Hepatocyte (in vitro differentiated cells): ENCODE results near the gene LRRC61. TPM values are rescaled to one million over a fixed set of nuclear protein-coding genes. Genes with fewer than 3 reads are reported as not detected.
"Not testable (repeated sequence)": the region's sequence is repeated elsewhere in the genome, so short reads cannot be mapped to it uniquely, and the experiment has no call there.

Source experiments
- DNase-seq: peaks from one replicate; pipeline ENCODE4 v3.0.0-alpha.2; 2016; ENCODE audit warnings: low spot score
- H2AFZ ChIP-seq: fragments of 200-600 bp; sonication (generic); 2 replicates; pipeline ENCODE4 v1.6.0; 2016; ENCODE audit warnings: antibody characterized with exemption, mild to moderate bottlenecking
- H3K27ac ChIP-seq: fragments of 200-600 bp; sonication (generic); 2 replicates; pipeline ENCODE4 v1.5.1; 2016; ENCODE audit warnings: mild to moderate bottlenecking
- H3K27me3 ChIP-seq: fragments of 200-600 bp; sonication (generic); 2 replicates; pipeline ENCODE4 v1.6.1; 2016
- H3K36me3 ChIP-seq: fragments of 200-600 bp; sonication (generic); replicated peaks from 2 replicates; pipeline ENCODE4 v1.5.1; 2016; ENCODE audit warnings: low read depth; ENCODE audit not compliant: insufficient read depth
- H3K4me1 ChIP-seq: fragments of 200-600 bp; sonication (generic); 2 replicates; pipeline ENCODE4 v1.5.1; 2016; ENCODE audit warnings: mild to moderate bottlenecking, moderate library complexity; ENCODE audit not compliant: insufficient read depth
- H3K4me2 ChIP-seq: fragments of 200-600 bp; sonication (generic); 2 replicates; pipeline ENCODE4 v1.6.0; 2016
- H3K4me3 ChIP-seq: fragments of 200-600 bp; sonication (generic); 2 replicates; pipeline ENCODE4 v1.5.1; 2016; ENCODE audit warnings: mild to moderate bottlenecking
- H3K79me2 ChIP-seq: fragments of 200-600 bp; sonication (generic); 2 replicates; pipeline ENCODE4 v1.6.0; 2017; ENCODE audit warnings: mild to moderate bottlenecking
- H3K9me2 ChIP-seq: fragments of 200-600 bp; sonication (generic); replicated peaks from 2 replicates; pipeline ENCODE4 v1.6.0; 2017; ENCODE audit warnings: mild to moderate bottlenecking; ENCODE audit not compliant: insufficient read depth
- H3K9me3 ChIP-seq: fragments of 200-600 bp; sonication (generic); 2 replicates; pipeline ENCODE4 v1.5.1; 2016; ENCODE audit warnings: low read depth, mild to moderate bottlenecking
- H4K20me1 ChIP-seq: fragments of 200-600 bp; sonication (generic); 2 replicates; pipeline ENCODE4 v1.6.0; 2016; ENCODE audit warnings: mild to moderate bottlenecking; ENCODE audit not compliant: insufficient read depth, poor library complexity, severe bottlenecking
- EZH2 ChIP-seq: fragments of 200-600 bp; sonication (generic); IDR thresholded peaks from 2 replicates; pipeline ENCODE4 v1.6.1; 2016; ENCODE audit warnings: antibody characterized with exemption, mild to moderate bottlenecking, borderline replicate concordance
- EZH2phosphoT487 ChIP-seq: fragments of 200-600 bp; sonication (generic); IDR thresholded peaks from one replicate; pipeline ENCODE4 v1.6.1; 2018; ENCODE audit warnings: antibody characterized with exemption, mild to moderate bottlenecking, low read depth, moderate library complexity; ENCODE audit not compliant: unreplicated experiment, severe bottlenecking
- WGBS: methylation state at CpG from one replicate; pipeline ENCODE4 v1.1.6; 2016; ENCODE audit warnings: low lambda C conversion rate; ENCODE audit errors: missing lambda C conversion rate; 5-methylcytosine and 5-hydroxymethylcytosine counted together
- polyA plus RNA-seq: library from polyadenylated mRNA; unstranded; fragments of >200 nt; fragmentation: Nextera tagmentation; extraction: Ambion mirVana; gene quantifications from 2 replicates; pipeline ENCODE4 v1.2.1, GENCODE V29; 2016
- total RNA-seq: library from RNA; depleted of rRNA; stranded (reverse); fragments of >200 nt; gene quantifications from 2 replicates; pipeline ENCODE4 v1.2.3, GENCODE V29; 2014
- TF ChIP-seq, protein P1 (sequence below): fragments of 200-600 bp; sonication (generic); IDR thresholded peaks from 2 replicates; pipeline ENCODE4 v1.5.1; 2016; ENCODE audit warnings: antibody characterized with exemption, mild to moderate bottlenecking; ENCODE audit not compliant: poor library complexity

The LRRC61 gene
- total and polyA plus RNA-seq, 2 experiments from 2014 or later: 23.4 to 38.7 TPM

GRCh38 chr7:150313367-150313809 lies 9.8 kb upstream of the LRRC61 start:
- no peaks in the 10 kb centered on the region for H3K27me3 ChIP-seq
- H3K4me2 ChIP-seq: no peak overlapping the region
- DNase-seq: no peak
- TF ChIP-seq EZH2phosphoT487 (no peak), EZH2 (no peak)
- TF ChIP-seq, protein P1, sequence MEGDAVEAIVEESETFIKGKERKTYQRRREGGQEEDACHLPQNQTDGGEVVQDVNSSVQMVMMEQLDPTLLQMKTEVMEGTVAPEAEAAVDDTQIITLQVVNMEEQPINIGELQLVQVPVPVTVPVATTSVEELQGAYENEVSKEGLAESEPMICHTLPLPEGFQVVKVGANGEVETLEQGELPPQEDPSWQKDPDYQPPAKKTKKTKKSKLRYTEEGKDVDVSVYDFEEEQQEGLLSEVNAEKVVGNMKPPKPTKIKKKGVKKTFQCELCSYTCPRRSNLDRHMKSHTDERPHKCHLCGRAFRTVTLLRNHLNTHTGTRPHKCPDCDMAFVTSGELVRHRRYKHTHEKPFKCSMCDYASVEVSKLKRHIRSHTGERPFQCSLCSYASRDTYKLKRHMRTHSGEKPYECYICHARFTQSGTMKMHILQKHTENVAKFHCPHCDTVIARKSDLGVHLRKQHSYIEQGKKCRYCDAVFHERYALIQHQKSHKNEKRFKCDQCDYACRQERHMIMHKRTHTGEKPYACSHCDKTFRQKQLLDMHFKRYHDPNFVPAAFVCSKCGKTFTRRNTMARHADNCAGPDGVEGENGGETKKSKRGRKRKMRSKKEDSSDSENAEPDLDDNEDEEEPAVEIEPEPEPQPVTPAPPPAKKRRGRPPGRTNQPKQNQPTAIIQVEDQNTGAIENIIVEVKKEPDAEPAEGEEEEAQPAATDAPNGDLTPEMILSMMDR: no peak
- WGBS: 60% methylated on average over 3 of the region's 3 CpGs
- no peaks in the 10 kb centered on the region for H4K20me1 ChIP-seq
- no peaks in the 10 kb centered on the region for H3K36me3 ChIP-seq
- H3K9me2 ChIP-seq: no peaks in the 10 kb centered on the region
- no peaks in the 10 kb centered on the region for H3K9me3 ChIP-seq
- H3K4me3 ChIP-seq: no peak overlapping the region
- no peaks in the 10 kb centered on the region for H3K4me1 ChIP-seq
- no peak overlapping the region for H3K27ac ChIP-seq
- no peak overlapping the region for H2AFZ ChIP-seq
- no peaks in the 10 kb centered on the region for H3K79me2 ChIP-seq

DNA sequence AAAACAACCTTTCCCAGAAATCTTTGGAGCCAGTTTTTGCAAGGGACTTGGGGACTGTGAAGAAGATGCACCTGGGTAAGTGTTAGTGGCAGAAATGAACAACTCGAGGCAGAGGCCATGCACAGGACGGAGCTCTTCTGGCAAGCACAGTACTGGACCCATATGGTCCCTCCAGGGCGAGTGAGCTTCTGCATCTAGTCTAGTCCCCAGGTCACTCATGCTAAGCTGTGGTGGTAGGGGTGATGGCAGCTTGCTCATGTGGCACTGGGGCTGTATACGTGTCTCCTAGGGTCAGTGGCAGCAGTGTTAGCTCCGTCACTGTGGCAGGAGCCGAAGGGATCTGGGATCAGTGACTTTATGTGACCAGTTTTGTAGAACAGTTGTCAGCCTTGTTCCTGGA lies 9.3 kb upstream of the LRRC61 start:
- Histone ChIP-seq H3K9me3 (no peaks in the 10 kb centered on the region), H4K20me1 (no peaks in the 10 kb centered on the region), H3K4me2 (no peak overlapping the region), H3K27me3 (no peaks in the 10 kb centered on the region), H3K27ac (no peak overlapping the region), H3K9me2 (no peaks in the 10 kb centered on the region), H3K4me1 (no peaks in the 10 kb centered on the region), H3K36me3 (no peaks in the 10 kb centered on the region), H2AFZ (no peak overlapping the region), H3K79me2 (no peaks in the 10 kb centered on the region), H3K4me3 (no peak overlapping the region)
- 94% methylated on average over 6 of the region's 6 CpGs for WGBS
- DNase-seq: no peak
- TF ChIP-seq, protein P1: no peak
- TF ChIP-seq EZH2phosphoT487 (no peak), EZH2 (no peak)

DNA sequence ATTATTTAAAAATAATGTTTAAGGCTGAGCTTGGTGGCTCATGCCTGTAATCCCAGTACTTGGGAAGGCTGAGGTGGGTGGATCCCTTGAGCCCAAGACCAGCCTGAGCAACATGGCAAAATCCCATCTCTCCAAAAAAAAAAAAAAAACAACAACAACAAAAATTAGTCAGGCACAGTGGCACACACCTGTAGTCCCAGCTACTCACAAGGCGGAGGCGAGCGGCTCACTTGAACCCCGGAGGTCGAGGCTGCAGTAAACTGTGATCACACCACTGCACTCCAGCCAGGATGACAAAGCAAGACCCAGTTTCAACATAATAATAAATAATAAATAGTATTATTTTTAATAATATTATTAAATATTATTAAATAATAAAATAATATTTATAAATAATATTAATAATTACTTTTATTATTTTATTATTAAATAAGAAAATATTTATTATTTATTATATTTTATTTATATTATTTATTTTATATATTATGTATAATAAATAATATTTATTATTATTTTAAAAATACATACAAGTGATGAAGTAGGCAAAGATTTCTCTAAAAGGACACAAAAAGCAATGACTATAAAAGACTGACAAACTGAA lies 8.4 kb upstream of the LRRC61 start:
- 88% methylated on average over 5 of the region's 5 CpGs for WGBS
- TF ChIP-seq EZH2 (no peak), EZH2phosphoT487 (no peak)
- TF ChIP-seq, protein P1: no peak
- Histone ChIP-seq H3K27me3 (no peaks in the 10 kb centered on the region), H4K20me1 (no peaks in the 10 kb centered on the region), H3K36me3 (no peaks in the 10 kb centered on the region), H2AFZ (no peak overlapping the region), H3K79me2 (no peaks in the 10 kb centered on the region), H3K9me3 (no peaks in the 10 kb centered on the region), H3K4me2 (no peak overlapping the region), H3K9me2 (no peaks in the 10 kb centered on the region), H3K4me1 (no peaks in the 10 kb centered on the region), H3K4me3 (no peak overlapping the region), H3K27ac (no peak overlapping the region)
- no peak for DNase-seq

DNA sequence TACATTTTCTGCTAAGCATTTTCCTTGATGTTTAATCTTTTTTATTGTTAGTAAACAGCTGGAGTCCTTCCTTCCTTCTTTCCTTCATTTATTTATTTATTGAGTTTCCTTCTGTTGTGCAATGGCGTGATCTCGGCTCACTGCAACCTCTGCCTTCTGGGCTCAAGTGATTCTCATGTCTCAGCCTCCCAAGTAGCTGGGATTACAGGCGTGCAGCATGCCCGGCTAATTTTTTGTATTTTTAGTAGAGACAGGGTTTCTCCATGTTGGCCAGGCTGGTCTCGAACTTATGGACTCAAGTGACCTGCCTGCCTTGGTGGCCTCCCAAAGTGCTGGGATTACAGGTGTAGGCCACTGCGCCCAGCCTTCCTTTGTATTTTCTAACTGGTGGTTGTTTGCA lies 6.2 kb upstream of the LRRC61 start:
- not testable (repeated sequence) for H3K36me3 ChIP-seq

More for the DNA sequence above, 6.2 kb upstream of the LRRC61 start:
- H3K27ac ChIP-seq, H3K27me3 ChIP-seq, H4K20me1 ChIP-seq, H3K4me2 ChIP-seq, H3K4me1 ChIP-seq, H3K9me3 ChIP-seq, H3K9me2 ChIP-seq, DNase-seq, H2AFZ ChIP-seq, H3K4me3 ChIP-seq, H3K79me2 ChIP-seq: not testable (repeated sequence)
- 94% methylated on average over 6 of the region's 6 CpGs for WGBS
